HG03342 (cell line): Measurements from ENCODE around the gene MYO9B.

Source experiments
- ATAC-seq: cut with Tn5 transposase; IDR thresholded peaks from one replicate; pipeline ENCODE4 v1.9.1; 2021; ENCODE audit warnings: mild to moderate bottlenecking, moderate library complexity; ENCODE audit not compliant: unreplicated experiment

Gene MYO9B

DNA sequence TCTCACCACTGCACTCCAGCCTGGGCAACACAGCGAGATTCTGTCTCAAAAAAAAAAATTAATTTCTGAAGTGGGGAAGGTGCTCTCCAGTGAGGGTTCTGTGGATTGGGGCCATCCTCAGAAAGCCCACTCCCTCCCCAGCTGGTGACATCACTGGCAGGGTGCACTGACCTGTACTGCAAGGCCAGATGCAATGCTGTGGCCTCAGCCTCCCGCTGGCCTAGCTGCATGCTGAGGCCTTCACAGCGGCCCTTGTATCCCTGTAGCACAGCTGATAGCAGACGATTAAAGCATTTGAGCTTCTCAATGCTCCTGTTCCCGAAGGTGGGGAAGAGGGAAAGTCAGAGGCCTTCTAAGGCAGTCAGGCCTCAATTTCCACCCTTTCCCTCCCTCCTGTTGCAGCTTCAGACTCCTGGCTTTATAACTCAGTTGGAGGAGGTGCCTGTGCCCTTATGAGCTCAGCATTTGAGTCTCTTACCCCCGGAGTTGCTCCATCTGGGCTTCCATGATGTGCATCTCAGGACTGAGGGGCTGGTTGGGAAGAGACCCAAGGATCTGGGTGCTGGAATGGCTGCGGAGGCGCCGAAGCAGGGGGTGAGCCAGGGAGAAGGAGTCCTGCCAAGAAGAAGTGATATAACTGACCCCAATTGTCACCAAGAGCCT lies 183.7 kb downstream of the MYO9B start:
- ATAC-seq, result no peak

DNA sequence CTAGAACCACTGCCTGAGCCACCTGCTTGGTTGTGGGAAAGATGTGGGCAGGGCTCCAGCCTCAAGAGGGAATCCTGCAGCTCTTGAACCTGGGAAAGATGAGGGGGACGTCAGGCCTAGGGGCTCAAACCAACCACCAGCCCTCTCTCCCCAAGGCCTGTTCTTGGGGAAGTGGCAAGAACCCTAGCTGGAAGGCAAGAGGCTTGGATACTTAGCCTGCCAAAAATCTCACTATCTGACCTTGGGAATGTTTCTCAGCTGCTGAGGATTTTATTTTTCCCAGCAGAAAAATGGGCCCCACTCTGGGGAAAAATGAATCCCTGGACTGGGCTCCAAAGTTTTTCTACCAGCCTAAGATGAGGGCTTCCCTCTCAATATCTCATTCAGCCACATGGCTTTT lies 184.4 kb downstream of the MYO9B start:
- no peak for ATAC-seq

DNA sequence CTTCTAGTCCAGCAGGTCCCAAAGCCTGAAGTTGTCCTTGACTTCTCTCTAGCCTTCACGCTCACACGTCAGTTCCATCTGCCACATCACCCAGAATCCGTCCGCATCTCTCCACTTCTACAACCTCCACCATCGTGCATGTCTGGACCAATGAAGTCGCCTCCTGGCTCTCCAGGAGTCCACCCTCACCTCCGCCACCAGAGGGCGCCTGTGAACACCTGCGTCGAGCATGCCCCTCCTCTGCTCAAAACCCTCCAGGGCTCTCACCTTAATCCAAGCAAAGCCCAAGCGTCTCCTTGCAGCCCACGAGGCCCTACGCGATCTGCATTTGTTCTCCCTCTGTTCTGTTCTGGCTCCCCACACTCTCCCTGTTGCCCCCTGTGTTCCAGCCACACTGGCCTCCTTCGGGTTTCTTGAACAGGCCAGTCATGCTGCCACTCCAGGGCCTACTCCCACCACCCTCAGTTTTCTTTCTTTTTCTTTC lies 185.3 kb downstream of the MYO9B start:
- peak; percentile 90 for ATAC-seq

DNA sequence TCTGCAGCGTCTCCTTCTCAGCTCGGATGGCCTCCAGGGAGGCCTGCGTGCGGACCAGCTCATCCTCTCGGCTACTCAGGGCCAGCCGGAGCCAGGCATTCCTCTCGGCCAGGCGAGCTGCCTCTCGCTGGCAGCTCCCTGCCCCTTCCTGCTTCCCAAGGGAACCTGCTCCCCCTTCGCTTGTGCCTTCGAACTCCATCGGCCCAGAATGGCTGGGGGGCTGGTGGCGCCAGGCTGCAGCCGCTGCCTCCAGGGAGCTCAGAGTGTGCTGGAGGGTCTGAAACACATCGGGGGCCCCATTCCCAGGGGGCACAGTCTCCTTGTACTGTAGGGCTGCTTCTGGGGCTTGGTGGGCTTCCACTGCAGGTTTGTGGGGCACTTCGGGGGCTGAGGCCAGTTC lies 187.0 kb downstream of the MYO9B start:
- no peak for ATAC-seq
